Cerebellar cortex (tissue), 1 donor: ENCODE measurements around the gene GNA12.
A peak's percentile ranks its signal among the peaks of the same experiment; 100 is the strongest.

Experiments
- DNase-seq: peaks from one replicate; pipeline ENCODE4 v3.0.0-alpha.2; 2015; ENCODE audit warnings: low spot score

GNA12 gene

GRCh38 chr7:2775785-2776184 lies 68.3 kb downstream of the GNA12 start:
- no peak for DNase-seq

DNA sequence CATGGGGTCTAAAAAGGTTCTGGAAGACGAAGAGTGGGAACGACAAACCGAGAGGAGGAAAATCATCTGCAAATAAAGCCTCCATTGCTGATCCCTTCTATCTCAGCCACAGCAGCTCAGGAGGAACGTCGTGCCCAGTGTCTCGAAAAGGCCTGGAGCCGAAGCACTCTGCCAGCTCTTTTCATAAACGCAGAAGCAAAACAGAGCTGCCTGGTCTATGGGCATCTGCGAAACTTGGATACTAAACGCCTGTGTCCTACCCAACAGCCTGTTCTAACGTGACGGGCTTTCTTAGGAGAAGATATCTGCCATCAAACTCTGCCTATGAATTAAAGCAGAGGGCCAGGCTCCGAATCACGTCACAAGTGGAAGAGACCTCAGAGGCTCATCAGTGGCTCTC lies 68.7 kb downstream of the GNA12 start:
- DNase-seq: peak; percentile 79

DNA sequence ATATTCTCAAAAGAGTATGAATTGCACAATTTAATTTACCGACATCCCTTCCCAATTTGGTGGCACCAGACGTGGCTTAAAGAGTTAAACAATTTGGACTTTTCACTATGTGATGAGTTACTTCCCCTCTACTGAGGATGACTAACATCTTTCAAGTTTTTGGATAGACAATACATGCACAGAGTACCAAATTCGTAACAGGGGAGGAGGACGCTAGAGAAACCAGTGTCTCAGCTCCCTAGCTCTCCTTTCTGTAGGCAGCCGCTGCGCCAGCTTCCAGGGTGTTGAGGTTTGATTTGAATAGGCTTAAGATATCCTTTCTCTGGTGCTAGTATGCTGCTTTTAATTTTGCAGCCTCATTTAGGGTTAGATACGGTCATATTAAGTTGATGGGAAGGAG lies 69.2 kb downstream of the GNA12 start:
- no peak for DNase-seq

DNA sequence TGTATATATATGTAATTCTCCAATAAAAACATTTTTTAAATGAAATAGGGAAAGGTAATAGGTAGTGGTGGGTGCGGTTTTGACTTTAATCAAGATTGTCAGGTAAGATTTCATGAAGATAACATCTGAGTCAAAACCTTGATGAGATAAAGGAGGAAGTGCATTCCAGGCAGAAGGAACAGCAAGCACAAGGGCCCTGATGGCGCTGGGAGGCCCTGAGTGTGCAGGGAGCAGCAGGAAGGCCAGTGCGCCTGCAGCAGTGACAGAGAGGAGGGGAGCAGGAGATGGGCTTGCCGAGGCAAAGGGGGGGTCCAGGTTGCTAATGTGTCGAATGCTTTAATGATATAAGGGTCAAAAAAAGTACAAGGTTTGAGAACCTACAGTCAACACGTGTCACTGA lies 69.8 kb downstream of the GNA12 start:
- no peak for DNase-seq

DNA sequence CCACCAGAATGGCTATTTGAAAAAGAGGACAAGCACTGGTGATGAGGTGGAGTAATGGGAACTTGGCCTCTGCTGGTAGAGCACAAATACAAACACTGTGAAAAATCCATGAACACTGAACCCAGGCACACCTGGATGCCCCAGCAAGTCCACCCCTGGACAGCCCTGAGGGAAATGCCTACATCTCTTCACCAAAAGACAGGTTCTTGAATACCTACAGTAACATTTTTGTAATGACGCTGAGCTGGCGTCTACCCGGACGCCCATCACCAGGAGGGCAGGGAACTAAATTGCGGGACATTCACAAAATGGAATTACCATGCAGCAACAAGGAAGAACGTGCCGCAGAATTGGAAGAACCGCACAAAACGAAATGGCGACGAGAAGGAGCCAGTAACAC lies 70.5 kb downstream of the GNA12 start:
- DNase-seq: no peak

- peak; percentile 86 for DNase-seq
Measured at GRCh38 chr7:2771274-2771731, 72.8 kb downstream of the GNA12 start.

GRCh38 chr7:2764621-2765020 lies 79.5 kb downstream of the GNA12 start:
- DNase-seq: no peak

DNA sequence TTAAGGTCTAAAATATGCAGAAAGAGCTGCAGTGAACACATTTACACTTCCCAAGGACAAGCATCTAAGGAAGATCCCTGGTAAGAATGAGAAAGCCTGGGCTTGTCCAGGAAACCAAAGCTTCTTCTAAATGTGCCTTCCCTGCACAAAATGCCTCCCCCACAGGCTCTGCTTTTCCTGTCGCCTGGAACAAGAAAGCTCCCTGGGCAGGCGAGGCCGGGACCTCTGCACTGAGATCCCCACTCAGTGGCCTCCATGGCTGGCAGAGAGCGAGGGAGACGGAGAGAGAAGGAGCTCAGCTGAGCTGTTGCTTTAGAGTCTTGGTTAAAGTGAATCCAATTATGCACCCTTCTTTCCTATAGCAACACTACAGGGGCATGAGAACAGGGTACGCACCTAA lies 80.5 kb downstream of the GNA12 start:
- no peak for DNase-seq

DNA sequence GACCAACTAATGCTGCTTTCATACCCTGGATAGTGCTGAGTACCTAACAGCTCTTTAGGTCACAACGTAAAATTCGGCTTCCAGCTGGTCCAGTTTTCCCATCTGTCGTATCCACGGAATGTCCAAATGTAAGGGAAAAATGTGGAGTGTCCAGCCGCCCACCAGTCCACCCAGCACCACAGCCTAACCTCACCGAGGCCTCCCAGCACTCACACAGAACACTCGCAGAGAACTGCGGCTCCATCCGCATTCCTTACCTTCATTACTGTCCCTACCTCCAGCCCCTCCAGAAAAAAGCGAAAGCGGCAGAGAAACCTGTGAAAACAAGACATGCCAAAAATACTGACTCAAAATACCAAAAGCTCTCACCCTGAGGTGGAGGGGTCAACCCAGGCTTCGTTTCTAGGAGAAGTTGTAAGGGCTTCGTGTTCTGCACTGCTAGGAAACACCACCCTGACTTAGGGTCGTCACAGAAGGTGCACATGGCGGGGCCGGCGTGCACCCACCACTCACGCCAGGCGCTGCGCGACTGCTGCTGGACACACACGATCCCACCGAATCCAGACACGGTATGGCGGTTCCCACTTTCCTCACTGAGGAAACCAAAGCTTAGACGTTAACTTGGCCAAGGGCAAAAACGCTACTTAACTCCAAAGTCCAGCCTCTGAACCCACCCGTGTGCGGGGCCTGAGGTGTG lies 82.2 kb downstream of the GNA12 start:
- DNase-seq: no peak

GRCh38 chr7:2761131-2761624 lies 82.9 kb downstream of the GNA12 start:
- no peak for DNase-seq

DNA sequence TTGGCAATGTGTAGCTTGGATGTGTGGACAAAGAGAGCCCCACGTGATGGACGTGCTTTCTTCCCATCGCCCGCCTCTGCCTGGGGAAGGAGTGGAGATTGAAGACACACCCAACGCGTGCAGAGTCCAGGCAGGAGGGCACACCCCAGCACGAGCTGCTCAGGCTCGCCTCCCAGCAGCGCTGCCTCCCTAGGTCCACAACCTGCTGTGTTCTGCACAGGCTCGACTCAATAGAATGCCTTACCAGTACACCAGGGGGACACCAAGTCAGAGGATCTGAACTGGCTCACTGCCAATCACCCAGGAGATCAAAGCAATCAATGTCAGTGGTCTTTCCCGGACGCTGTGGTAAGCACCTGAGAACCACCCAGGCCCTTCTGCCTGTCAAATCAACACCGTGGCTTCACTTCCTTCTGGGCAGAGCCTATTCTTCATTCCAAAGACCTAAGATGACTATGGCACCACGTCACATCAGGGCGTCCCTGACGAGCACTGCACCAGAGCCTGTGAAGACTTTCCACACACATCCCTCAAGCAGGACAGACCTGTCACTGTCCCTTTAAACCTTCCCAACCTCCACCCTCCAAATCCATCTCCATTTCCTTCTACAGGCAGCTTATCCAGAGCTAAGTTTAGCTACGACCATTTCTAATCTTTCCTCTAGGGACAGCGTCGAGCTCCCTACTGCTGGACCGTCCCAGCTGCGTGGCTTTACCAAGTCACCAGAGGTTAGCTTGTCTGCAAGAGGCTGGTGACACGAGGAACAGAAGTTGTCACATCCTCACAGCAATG lies 83.8 kb downstream of the GNA12 start:
- DNase-seq: peak; percentile 42

GRCh38 chr7:2759736-2760097 lies 84.4 kb downstream of the GNA12 start:
- DNase-seq: peak; percentile 46

DNA sequence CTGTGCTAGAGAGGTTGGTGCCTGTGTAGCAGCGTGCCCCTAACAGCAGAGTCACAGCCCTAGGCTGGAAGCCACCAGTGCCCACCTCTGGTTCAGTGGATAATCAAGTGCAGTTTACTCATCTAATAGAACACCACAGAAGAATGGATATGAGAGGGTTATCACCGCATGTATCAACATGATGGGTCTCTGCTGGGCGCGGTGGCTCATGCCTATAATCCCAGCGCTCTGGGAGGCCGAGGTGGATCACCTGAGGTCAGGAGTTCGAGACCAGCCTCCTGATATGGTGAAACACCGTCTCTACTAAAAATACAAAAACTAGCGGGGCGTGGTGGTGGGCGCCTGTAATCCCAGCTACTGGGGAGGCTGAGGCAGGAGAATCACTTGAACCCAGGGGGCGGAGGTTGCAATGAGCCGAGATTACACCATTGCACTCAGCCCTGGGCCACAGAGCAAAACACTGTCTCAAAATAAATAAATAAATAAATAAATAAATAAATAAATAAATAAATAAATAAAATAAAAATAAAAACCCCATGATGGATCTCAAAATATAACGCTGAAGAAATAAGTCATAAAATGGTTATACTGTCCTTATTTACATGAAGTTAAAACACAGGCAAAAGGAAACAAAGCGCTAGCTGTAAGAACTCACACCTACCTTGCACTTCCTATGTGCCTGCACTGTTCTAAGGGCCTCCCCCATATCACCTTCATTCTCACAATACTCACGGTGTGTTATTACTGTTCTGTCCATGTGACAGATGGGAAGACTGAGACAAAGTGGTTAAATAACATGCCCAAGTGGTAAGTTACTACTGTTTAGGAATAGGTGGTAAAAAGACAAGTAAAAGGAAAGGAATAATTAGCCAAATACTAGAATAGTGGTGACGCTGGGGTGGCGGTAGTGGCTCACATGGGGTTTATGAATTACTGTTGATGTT lies 85.2 kb downstream of the GNA12 start:
- DNase-seq: no peak

DNA sequence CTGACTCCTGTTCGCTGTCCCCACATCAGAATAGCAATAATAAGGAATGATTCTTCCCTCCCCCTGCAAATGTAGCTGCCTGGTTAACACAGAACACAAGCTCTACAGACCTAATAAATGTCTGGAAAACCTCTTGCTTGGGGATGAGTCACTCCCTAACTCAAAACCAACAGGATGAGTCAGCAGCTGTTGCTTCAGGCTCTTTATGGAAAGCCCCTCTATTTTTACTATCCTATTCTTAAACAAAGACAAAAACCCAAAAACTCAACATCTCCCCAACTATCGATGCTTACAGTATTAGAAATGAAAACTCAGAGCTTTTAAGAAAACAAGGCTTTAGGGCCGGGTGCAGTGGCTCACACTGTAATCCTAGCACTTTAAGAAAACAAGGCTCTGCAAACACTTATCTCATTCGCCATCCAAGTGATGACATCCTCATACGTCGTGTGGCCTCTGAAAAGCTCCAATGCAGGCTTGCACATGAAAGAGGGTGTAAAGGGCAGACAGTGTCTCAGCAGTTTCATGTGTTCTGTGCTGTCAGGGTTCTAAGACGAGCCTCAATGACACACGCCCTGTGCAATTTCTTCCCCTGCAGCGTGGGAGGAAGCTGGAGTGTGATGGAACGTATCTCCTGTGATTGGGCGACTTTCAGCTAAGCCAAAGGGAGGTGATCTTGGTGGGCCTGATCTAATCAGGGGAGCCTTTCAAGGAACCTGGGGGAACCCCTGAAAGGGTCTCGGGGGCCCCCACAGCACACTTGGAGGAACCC lies 86.0 kb downstream of the GNA12 start:
- no peak for DNase-seq

DNA sequence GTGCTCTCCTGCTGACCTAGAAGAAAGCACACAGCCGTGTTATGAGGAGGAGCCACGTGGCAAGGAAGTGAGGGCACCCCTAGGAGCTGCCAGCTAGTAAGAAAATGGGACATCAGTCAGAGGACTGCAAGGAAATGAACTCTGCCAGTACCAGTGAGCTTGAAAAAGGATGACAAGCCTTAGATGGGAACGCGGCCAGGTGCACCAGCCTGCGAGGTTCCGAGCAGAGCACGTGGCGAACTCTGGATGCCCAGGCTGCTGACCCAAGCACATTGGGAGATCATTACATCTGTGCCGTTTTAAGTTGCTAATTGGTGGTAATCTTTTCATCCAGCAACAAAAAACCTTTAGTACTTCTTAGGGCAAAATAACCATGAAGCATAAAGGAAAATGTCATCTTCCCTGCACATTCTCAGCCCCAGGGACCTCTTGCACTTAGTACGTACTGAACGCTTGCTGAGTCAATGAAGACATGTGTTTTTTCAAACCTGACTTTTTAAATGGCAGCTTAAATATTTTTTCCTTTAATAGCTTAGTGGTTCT lies 86.7 kb downstream of the GNA12 start:
- peak; percentile 82 for DNase-seq

DNA sequence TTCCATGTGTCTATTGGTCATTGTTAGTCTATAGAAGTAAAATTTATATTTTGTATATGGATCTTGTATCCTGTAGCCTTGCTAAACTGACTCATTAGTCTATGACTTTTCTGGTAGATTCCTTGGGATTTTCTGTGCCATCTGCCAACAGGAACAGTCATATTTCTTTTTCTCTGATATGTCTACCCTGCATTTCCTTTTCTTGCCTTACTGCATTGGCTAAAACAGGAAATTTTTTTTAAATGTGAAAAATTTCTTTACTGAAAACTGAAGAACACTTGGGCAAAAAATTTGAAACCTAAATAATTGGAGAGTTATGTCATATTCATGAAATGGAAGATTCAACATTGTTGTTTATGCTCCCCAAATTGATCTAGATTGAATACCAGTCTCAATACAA lies 88.6 kb downstream of the GNA12 start:
- no peak for DNase-seq

GRCh38 chr7:2754912-2755311 lies 89.2 kb downstream of the GNA12 start:
- no peak for DNase-seq

GRCh38 chr7:2754086-2754485 lies 90.0 kb downstream of the GNA12 start:
- no peak for DNase-seq

DNA sequence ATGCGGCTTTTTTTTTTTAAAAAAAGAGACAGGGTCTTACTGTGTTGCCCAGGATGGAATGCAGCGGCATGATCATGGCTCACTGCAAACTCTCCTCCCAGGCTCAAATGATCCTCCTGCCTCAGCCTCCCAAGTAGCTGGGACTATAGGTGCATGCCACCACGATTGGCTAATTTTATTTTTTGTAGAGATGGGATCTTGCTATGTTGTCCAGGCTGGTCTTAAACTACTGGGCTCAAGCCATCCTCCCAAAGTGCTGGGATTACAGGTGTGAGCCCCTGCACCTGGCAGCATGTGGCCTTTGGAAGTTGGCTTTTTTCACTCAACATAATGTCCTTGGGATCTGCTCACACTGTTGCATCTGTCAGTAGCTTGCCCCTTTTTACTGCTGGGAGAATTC lies 91.0 kb downstream of the GNA12 start:
- no peak for DNase-seq

GRCh38 chr7:2751086-2751485 lies 93.0 kb downstream of the GNA12 start:
- DNase-seq: no peak

- DNase-seq: no peak
Measured at GRCh38 chr7:2750004-2750407, 94.1 kb downstream of the GNA12 start.
